ENCODE results near the gene CDC20.

The CDC20 gene

GRCh38 chr1:43319288-43319687 lies 39.5 kb upstream of the CDC20 start:
- peak overlapping the region; percentile 41 for H2AFZ ChIP-seq
- no peaks in the 10 kb centered on the region for H3K36me3 ChIP-seq (ENCODE audit: control insufficient read depth, insufficient read depth, low read length)

DNA sequence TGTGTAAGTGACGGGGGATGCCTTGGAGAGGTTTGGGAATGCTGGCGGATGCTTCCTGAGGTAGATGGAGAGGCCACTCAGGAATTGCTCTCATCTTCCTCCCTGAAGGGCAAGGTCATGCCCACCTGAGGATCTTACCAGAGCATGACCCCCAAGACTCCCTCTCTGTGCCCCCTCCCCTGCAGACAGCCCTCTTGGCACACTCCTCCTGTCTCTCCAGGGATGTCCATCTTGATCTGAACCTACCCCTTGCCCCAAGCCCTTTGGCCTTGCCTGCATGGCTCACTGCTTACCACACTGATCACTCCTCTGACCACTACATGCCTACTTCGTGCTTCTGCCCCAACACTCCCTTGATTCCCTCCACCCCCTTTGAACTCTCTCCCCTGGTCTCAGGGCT lies 39.0 kb upstream of the CDC20 start:
- no peak for TF ChIP-seq CTCF (IDR thresholded peaks at IDR 0.05)
- H3K4me2 ChIP-seq (ENCODE audit: low read length) = no peak overlapping the region
- no peak overlapping the region for H2AFZ ChIP-seq
- H3K36me3 ChIP-seq (ENCODE audit: control insufficient read depth, insufficient read depth, low read length) = no peaks in the 10 kb centered on the region
- no peak overlapping the region for H3K27ac ChIP-seq
- H3K9me3 ChIP-seq (ENCODE audit: control insufficient read depth, low read length) = no peaks in the 10 kb centered on the region
- no peaks in the 10 kb centered on the region for H3K27me3 ChIP-seq (ENCODE audit: control insufficient read depth, insufficient read depth, low read length)
- no peak overlapping the region for H3K4me3 ChIP-seq (ENCODE audit: low read depth, low read length)
- H3K4me1 ChIP-seq = peaks cover 2% of the 10 kb centered on the region
- H3K9ac ChIP-seq = no peak overlapping the region
- no peaks in the 10 kb centered on the region for H3K79me2 ChIP-seq

More at GRCh38 chr1:43319288-43319687, 39.5 kb upstream of the CDC20 start:
- Histone ChIP-seq H3K27ac (no peak overlapping the region), H3K9ac (no peak overlapping the region), H3K9me3 (ENCODE audit: control insufficient read depth, low read length) (no peaks in the 10 kb centered on the region), H3K4me3 (ENCODE audit: low read depth, low read length) (no peak overlapping the region), H3K4me2 (ENCODE audit: low read length) (no peak overlapping the region), H3K79me2 (no peaks in the 10 kb centered on the region), H3K27me3 (ENCODE audit: control insufficient read depth, insufficient read depth, low read length) (no peaks in the 10 kb centered on the region), H3K4me1 (peaks cover 2% of the 10 kb centered on the region)
- no peak for TF ChIP-seq CTCF (IDR thresholded peaks at IDR 0.05)

- Histone ChIP-seq H2AFZ (no peak overlapping the region), H3K4me2 (ENCODE audit: low read length) (no peak overlapping the region), H3K4me1 (peaks cover 2% of the 10 kb centered on the region), H3K36me3 (ENCODE audit: control insufficient read depth, insufficient read depth, low read length) (no peaks in the 10 kb centered on the region), H3K9me3 (ENCODE audit: control insufficient read depth, low read length) (no peaks in the 10 kb centered on the region), H3K27me3 (ENCODE audit: control insufficient read depth, insufficient read depth, low read length) (no peaks in the 10 kb centered on the region), H3K4me3 (ENCODE audit: low read depth, low read length) (no peak overlapping the region), H3K27ac (no peak overlapping the region), H3K9ac (no peak overlapping the region), H3K79me2 (no peaks in the 10 kb centered on the region)
- TF ChIP-seq CTCF (IDR thresholded peaks at IDR 0.05) = no peak
Measured at GRCh38 chr1:43321331-43321891, 37.4 kb upstream of the CDC20 start.

GRCh38 chr1:43322506-43322905 lies 36.3 kb upstream of the CDC20 start:
- Histone ChIP-seq H2AFZ (no peak overlapping the region), H3K27ac (no peak overlapping the region), H3K79me2 (no peaks in the 10 kb centered on the region), H3K4me3 (ENCODE audit: low read depth, low read length) (no peak overlapping the region), H3K27me3 (ENCODE audit: control insufficient read depth, insufficient read depth, low read length) (no peaks in the 10 kb centered on the region), H3K9me3 (ENCODE audit: control insufficient read depth, low read length) (no peaks in the 10 kb centered on the region), H3K36me3 (ENCODE audit: control insufficient read depth, insufficient read depth, low read length) (no peaks in the 10 kb centered on the region), H3K4me2 (ENCODE audit: low read length) (no peak overlapping the region), H3K4me1 (peaks cover 2% of the 10 kb centered on the region), H3K9ac (no peak overlapping the region)
- TF ChIP-seq CTCF (IDR thresholded peaks at IDR 0.05) = no peak

GRCh38 chr1:43324810-43325209 lies 34.0 kb upstream of the CDC20 start:
- H3K27me3 ChIP-seq (ENCODE audit: control insufficient read depth, insufficient read depth, low read length) = no peaks in the 10 kb centered on the region
- no peak overlapping the region for H2AFZ ChIP-seq
- H3K4me3 ChIP-seq (ENCODE audit: low read depth, low read length) = no peak overlapping the region
- no peak overlapping the region for H3K27ac ChIP-seq
- no peaks in the 10 kb centered on the region for H3K79me2 ChIP-seq
- no peak for TF ChIP-seq CTCF (IDR thresholded peaks at IDR 0.05)
- no peaks in the 10 kb centered on the region for H3K36me3 ChIP-seq (ENCODE audit: control insufficient read depth, insufficient read depth, low read length)
- H3K4me2 ChIP-seq (ENCODE audit: low read length) = no peak overlapping the region
- H3K4me1 ChIP-seq = no peaks in the 10 kb centered on the region
- H3K9ac ChIP-seq = no peak overlapping the region
- no peaks in the 10 kb centered on the region for H3K9me3 ChIP-seq (ENCODE audit: control insufficient read depth, low read length)
